ACC112 (cell line): ENCODE measurements around the gene RIBC2.

ENCODE experiments used
- H2AFZ ChIP-seq: fragments of 200-600 bp; sonication (generic); one replicate; pipeline ENCODE4 v1.6.0; 2017; ENCODE audit warnings: antibody characterized with exemption, low read length; ENCODE audit not compliant: unreplicated experiment
- H3K27ac ChIP-seq: fragments of 200-600 bp; sonication (generic); 2 replicates; pipeline ENCODE4 v1.5.1; 2014; ENCODE audit warnings: low read depth, mild to moderate bottlenecking, antibody characterized with exemption, low read length, moderate library complexity
- H3K27me3 ChIP-seq: fragments of 200-600 bp; sonication (generic); 2 replicates; pipeline ENCODE4 v1.6.1; 2014; ENCODE audit warnings: mild to moderate bottlenecking, antibody characterized with exemption, low read length, moderate library complexity, mixed read lengths; ENCODE audit not compliant: insufficient read depth
- H3K36me3 ChIP-seq: fragments of 200-600 bp; sonication (generic); 2 replicates; pipeline ENCODE4 v1.6.1; 2016; ENCODE audit warnings: mild to moderate bottlenecking, antibody characterized with exemption, low read length, moderate library complexity, mixed read lengths; ENCODE audit not compliant: insufficient read depth
- H3K4me1 ChIP-seq: fragments of 200-600 bp; sonication (generic); one replicate; pipeline ENCODE4 v1.6.1; 2016; ENCODE audit warnings: low read length, mixed read lengths; ENCODE audit not compliant: insufficient read depth, unreplicated experiment, control insufficient read depth
- H3K4me3 ChIP-seq: fragments of 200-600 bp; sonication (generic); 2 replicates; pipeline ENCODE4 v1.5.1; 2014; ENCODE audit warnings: mild to moderate bottlenecking, low read depth, low read length
- H3K79me2 ChIP-seq: fragments of 200-600 bp; sonication (generic); one replicate; pipeline ENCODE4 v1.6.0; 2016; ENCODE audit warnings: low read length; ENCODE audit not compliant: control insufficient read depth, unreplicated experiment, insufficient read depth

Gene RIBC2

GRCh38 chr22:45402466-45402985 is 11.0 kb upstream of the RIBC2 start:
- no peak overlapping the region for H2AFZ ChIP-seq
- H3K4me3 ChIP-seq: no peak overlapping the region
- H3K27me3 ChIP-seq: no peaks in the 10 kb centered on the region
- H3K4me1 ChIP-seq: no peaks in the 10 kb centered on the region
- H3K36me3 ChIP-seq: no peaks in the 10 kb centered on the region
- H3K27ac ChIP-seq: no peak overlapping the region
- no peaks in the 10 kb centered on the region for H3K79me2 ChIP-seq

- H3K4me3 ChIP-seq: no peak overlapping the region
- H3K79me2 ChIP-seq: no peaks in the 10 kb centered on the region
- no peaks in the 10 kb centered on the region for H3K4me1 ChIP-seq
- H2AFZ ChIP-seq: no peak overlapping the region
- H3K27ac ChIP-seq: no peak overlapping the region
- H3K36me3 ChIP-seq: no peaks in the 10 kb centered on the region
- H3K27me3 ChIP-seq: no peaks in the 10 kb centered on the region
Observed at GRCh38 chr22:45407793-45408192, 5.7 kb upstream of the RIBC2 start.

GRCh38 chr22:45413013-45413367 is 503 bp upstream of the RIBC2 start:
- Histone ChIP-seq H2AFZ (peak overlapping the region; percentile 93), H3K4me3 (peak overlapping the region; percentile 89; the same call in 1 of the 2 replicates), H3K27ac (peak overlapping the region; percentile 80; the same call in 1 of the 2 replicates)

GRCh38 chr22:45418056-45418769 is 4.7 kb downstream of the RIBC2 start:
- Histone ChIP-seq H3K36me3 (no peaks in the 10 kb centered on the region), H3K27me3 (no peaks in the 10 kb centered on the region), H3K79me2 (no peaks in the 10 kb centered on the region), H3K4me1 (no peaks in the 10 kb centered on the region), H3K4me3 (no peak overlapping the region), H3K27ac (no peak overlapping the region), H2AFZ (no peak overlapping the region)

More at GRCh38 chr22:45413013-45413367, 503 bp upstream of the RIBC2 start:
- H3K36me3 ChIP-seq: no peaks in the 10 kb centered on the region
- H3K27me3 ChIP-seq: no peaks in the 10 kb centered on the region
- H3K4me1 ChIP-seq: no peaks in the 10 kb centered on the region
- no peaks in the 10 kb centered on the region for H3K79me2 ChIP-seq

- Histone ChIP-seq H3K27me3 (no peaks in the 10 kb centered on the region), H3K79me2 (no peaks in the 10 kb centered on the region), H3K27ac (no peak overlapping the region), H2AFZ (no peak overlapping the region), H3K4me3 (no peak overlapping the region), H3K4me1 (no peaks in the 10 kb centered on the region), H3K36me3 (no peaks in the 10 kb centered on the region)
Observed at GRCh38 chr22:45418770-45419138, 5.3 kb downstream of the RIBC2 start.

GRCh38 chr22:45420011-45420410 is 6.5 kb downstream of the RIBC2 start:
- H3K79me2 ChIP-seq: no peaks in the 10 kb centered on the region

GRCh38 chr22:45420539-45420938 is 7.0 kb downstream of the RIBC2 start:
- Histone ChIP-seq H2AFZ (no peak overlapping the region), H3K4me3 (no peak overlapping the region), H3K27me3 (no peaks in the 10 kb centered on the region), H3K79me2 (no peaks in the 10 kb centered on the region), H3K27ac (no peak overlapping the region), H3K4me1 (no peaks in the 10 kb centered on the region), H3K36me3 (no peaks in the 10 kb centered on the region)

More at GRCh38 chr22:45420011-45420410, 6.5 kb downstream of the RIBC2 start:
- Histone ChIP-seq H3K27ac (no peak overlapping the region), H3K36me3 (no peaks in the 10 kb centered on the region), H3K27me3 (no peaks in the 10 kb centered on the region), H3K4me1 (no peaks in the 10 kb centered on the region), H2AFZ (no peak overlapping the region), H3K4me3 (no peak overlapping the region)

GRCh38 chr22:45421349-45422055 is 8.0 kb downstream of the RIBC2 start:
- Histone ChIP-seq H3K36me3 (no peaks in the 10 kb centered on the region), H3K27me3 (no peaks in the 10 kb centered on the region), H3K79me2 (no peaks in the 10 kb centered on the region), H2AFZ (no peak overlapping the region), H3K4me1 (no peaks in the 10 kb centered on the region), H3K4me3 (no peak overlapping the region), H3K27ac (no peak overlapping the region)

GRCh38 chr22:45422237-45422983 is 8.9 kb downstream of the RIBC2 start:
- Histone ChIP-seq H3K36me3 (no peaks in the 10 kb centered on the region), H3K4me1 (no peaks in the 10 kb centered on the region), H3K4me3 (no peak overlapping the region), H3K79me2 (no peaks in the 10 kb centered on the region), H2AFZ (no peak overlapping the region), H3K27ac (no peak overlapping the region), H3K27me3 (no peaks in the 10 kb centered on the region)

GRCh38 chr22:45423524-45423923 is 10.0 kb downstream of the RIBC2 start:
- no peak overlapping the region for H3K4me3 ChIP-seq
- H2AFZ ChIP-seq: no peak overlapping the region
- H3K27ac ChIP-seq: no peak overlapping the region
- no peaks in the 10 kb centered on the region for H3K27me3 ChIP-seq
- no peaks in the 10 kb centered on the region for H3K79me2 ChIP-seq
- no peaks in the 10 kb centered on the region for H3K36me3 ChIP-seq
- no peaks in the 10 kb centered on the region for H3K4me1 ChIP-seq
